Astrocyte (in vitro differentiated cells and primary cell): ENCODE data around the gene OPN3.

Experiments
- EZH2 ChIP-seq: IDR thresholded peaks from 2 replicates; pipeline ENCODE4 v1.6.1; 2012; ENCODE audit warnings: mild to moderate bottlenecking, low read length, inconsistent platforms; ENCODE audit not compliant: insufficient read depth
- TF ChIP-seq, protein P1 (sequence below): IDR thresholded peaks from 2 replicates; pipeline ENCODE4 v1.5.1; 2011; ENCODE audit warnings: low read depth, mild to moderate bottlenecking, inconsistent platforms, low read length, moderate library complexity; ENCODE audit not compliant: insufficient read depth

DNA sequence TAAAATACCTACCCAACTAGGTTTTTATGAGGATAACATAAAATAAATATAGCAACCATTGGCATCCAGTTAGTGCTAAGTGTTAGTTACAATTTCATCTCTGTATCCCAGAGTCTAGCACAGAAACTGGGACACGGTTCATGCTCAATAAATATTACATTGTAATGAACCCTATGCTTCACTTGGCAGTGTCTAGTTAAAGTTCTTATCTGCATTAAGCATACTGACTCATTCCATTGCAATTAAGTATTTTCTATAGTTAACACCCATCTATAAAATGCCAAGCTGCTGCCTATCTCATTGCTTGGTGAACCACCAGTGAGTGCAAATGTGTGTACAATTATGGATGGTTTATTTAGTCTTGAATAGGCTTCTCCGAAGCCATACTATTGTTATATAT, 15.2 kb downstream of the OPN3 start:
- TF ChIP-seq, protein P1, sequence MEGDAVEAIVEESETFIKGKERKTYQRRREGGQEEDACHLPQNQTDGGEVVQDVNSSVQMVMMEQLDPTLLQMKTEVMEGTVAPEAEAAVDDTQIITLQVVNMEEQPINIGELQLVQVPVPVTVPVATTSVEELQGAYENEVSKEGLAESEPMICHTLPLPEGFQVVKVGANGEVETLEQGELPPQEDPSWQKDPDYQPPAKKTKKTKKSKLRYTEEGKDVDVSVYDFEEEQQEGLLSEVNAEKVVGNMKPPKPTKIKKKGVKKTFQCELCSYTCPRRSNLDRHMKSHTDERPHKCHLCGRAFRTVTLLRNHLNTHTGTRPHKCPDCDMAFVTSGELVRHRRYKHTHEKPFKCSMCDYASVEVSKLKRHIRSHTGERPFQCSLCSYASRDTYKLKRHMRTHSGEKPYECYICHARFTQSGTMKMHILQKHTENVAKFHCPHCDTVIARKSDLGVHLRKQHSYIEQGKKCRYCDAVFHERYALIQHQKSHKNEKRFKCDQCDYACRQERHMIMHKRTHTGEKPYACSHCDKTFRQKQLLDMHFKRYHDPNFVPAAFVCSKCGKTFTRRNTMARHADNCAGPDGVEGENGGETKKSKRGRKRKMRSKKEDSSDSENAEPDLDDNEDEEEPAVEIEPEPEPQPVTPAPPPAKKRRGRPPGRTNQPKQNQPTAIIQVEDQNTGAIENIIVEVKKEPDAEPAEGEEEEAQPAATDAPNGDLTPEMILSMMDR: no peak
- TF ChIP-seq EZH2: no peak
